ENCODE results near the gene TIMM44. TPM values are rescaled to one million over a fixed set of nuclear protein-coding genes. Genes with fewer than 3 reads are reported as not detected.

The TIMM44 gene
- total RNA-seq, 1 experiment from 2014 or later: 57.8 TPM

DNA sequence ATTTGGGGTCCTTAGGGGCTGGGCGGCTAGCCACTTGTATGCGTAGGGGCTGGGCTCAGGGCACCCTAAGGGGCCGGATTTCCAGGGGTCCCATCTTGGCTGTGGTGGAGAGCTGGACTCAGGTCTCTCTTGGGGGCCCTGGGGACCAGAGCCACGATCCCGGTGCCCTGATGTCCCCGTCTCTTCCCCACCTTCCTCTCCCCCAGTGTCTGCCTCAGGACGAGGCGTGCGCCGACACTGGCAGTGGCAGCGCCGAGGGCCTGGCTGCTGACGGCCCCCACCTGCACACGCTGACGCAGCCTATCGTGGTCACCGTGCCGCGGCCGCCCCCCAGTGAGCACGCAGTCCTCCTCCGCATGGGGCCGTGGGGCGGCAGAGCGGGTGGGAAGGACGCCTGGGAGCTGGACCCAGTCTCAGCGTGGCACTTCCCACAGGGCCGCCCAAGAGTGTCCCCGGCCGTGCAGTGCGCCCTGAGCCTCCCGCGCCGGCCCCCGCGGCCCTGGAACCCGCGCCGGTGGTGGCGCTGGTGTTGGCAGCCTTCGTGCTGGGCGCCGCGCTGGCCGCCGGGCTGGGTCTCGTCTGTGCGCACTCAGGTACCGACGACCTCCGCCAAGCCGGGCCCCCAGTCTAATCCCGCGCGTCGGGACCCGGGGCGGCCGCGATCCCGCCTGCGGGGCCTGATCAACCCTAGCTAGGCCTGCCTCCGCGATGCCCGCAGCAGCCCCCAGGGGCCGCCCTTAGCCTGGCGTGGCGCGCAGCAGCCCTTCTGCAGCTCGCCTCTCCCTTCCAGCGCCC lies 26.0 kb downstream of the TIMM44 start:
- H3K27me3 Mint-ChIP-seq (ENCODE audit: unreplicated experiment): no peaks in the 10 kb centered on the region
- H3K4me3 Mint-ChIP-seq (ENCODE audit: low read depth, unreplicated experiment): peak overlapping the region; percentile 65
- no peak overlapping the region for H3K27ac Mint-ChIP-seq (ENCODE audit: unreplicated experiment)

DNA sequence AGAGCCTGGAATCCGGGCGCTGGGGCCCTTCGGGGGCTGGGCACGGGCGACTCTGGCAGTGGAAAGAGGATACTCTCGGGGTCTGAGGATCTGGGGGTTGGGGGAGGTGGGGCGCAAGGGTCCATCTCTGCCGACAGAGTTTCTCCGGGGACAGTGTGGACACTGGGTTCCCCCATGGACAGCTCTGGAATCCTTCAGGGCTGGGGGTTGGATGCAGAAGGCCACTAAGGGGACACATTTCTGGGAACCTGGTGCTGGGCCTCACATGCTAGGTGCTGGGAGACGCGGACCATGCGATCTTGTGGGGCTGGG lies 26.6 kb downstream of the TIMM44 start:
- no TSS peak for BruUV-seq (replicated peaks)
- CTCF ChIA-PET: no interaction called here

More for the DNA sequence above, 26.0 kb downstream of the TIMM44 start:
- Mint-ChIP-seq H3K9me3 (ENCODE audit: low read depth, unreplicated experiment) (no peaks in the 10 kb centered on the region), H3K36me3 (ENCODE audit: insufficient read depth, unreplicated experiment) (peaks cover 41% of the 10 kb centered on the region), H3K4me1 (ENCODE audit: low read depth, unreplicated experiment) (peaks cover 8% of the 10 kb centered on the region)
- peak; percentile 62 for DNase-seq
- intact Hi-C loops (cut with micrococcal nuclease; ENCODE audit: unreplicated experiment): no loop called here
- TF ChIP-seq, protein P1, sequence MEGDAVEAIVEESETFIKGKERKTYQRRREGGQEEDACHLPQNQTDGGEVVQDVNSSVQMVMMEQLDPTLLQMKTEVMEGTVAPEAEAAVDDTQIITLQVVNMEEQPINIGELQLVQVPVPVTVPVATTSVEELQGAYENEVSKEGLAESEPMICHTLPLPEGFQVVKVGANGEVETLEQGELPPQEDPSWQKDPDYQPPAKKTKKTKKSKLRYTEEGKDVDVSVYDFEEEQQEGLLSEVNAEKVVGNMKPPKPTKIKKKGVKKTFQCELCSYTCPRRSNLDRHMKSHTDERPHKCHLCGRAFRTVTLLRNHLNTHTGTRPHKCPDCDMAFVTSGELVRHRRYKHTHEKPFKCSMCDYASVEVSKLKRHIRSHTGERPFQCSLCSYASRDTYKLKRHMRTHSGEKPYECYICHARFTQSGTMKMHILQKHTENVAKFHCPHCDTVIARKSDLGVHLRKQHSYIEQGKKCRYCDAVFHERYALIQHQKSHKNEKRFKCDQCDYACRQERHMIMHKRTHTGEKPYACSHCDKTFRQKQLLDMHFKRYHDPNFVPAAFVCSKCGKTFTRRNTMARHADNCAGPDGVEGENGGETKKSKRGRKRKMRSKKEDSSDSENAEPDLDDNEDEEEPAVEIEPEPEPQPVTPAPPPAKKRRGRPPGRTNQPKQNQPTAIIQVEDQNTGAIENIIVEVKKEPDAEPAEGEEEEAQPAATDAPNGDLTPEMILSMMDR (IDR thresholded peaks at IDR 0.05; ENCODE audit: unreplicated experiment): peak; percentile 62
- CTCF ChIA-PET: interaction anchor here (0.7 kb wide), 1 partner anchor 26 kb away, joined by 4 read pairs; the partner anchor contains the start of gene TIMM44
- no TSS peak for BruUV-seq (replicated peaks)

DNA sequence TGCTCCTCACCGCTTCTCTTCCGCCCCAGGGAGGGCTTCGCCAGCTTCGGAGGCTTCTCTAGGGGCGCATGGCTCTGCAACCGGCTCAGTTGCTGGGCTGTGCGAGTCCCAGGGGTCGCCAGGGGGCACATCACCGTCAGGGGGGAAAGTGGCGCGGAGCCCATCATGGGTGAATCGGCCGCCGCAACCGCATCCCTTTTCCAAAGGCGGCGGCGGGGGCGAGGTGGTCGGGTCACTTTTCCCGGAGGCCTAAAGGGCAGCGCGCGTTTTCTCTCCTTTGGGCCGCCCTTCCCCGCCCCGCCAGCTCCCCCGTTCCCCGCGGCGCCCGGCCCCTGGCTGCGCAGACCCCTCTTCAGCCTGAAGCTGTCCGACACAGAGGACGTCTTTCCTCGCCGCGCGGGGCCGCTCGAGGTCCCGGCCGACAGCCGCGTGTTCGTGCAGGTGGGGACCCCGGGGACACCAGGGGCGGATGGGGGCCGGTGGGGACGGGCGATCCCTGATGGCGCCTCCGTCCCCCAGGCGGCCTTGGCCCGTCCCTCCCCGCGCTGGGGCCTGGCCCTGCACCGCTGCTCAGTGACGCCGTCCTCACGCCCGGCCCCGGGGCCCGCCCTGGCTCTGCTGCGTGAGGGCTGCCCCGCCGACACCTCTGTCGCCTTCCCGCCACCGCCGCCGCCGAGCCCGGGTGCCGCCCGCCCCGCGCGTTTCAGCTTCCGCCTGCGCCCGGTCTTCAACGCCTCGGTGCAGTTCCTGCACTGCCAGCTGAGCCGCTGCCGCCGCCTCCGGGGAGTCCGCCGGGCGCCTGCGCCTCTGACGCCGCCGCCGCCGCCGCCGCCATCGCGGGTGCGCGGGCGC lies 27.1 kb downstream of the TIMM44 start:
- H3K27me3 Mint-ChIP-seq (ENCODE audit: unreplicated experiment): no peaks in the 10 kb centered on the region
- no peaks in the 10 kb centered on the region for H3K9me3 Mint-ChIP-seq (ENCODE audit: low read depth, unreplicated experiment)
- peak; percentile 30 for DNase-seq
- H3K4me3 Mint-ChIP-seq (ENCODE audit: low read depth, unreplicated experiment): peak overlapping the region; percentile 65
- no TSS peak for BruUV-seq (replicated peaks)
- H3K27ac Mint-ChIP-seq (ENCODE audit: unreplicated experiment): no peak overlapping the region
- peaks cover 8% of the 10 kb centered on the region for H3K4me1 Mint-ChIP-seq (ENCODE audit: low read depth, unreplicated experiment)
- TF ChIP-seq, protein P1 (IDR thresholded peaks at IDR 0.05; ENCODE audit: unreplicated experiment): no peak
- CTCF ChIA-PET: no interaction called here
- intact Hi-C loops (cut with micrococcal nuclease; ENCODE audit: unreplicated experiment): no loop called here
- H3K36me3 Mint-ChIP-seq (ENCODE audit: insufficient read depth, unreplicated experiment): peaks cover 48% of the 10 kb centered on the region

More for the DNA sequence above, 26.6 kb downstream of the TIMM44 start:
- H3K4me3 Mint-ChIP-seq (ENCODE audit: low read depth, unreplicated experiment): peak overlapping the region; percentile 65
- no peak overlapping the region for H3K27ac Mint-ChIP-seq (ENCODE audit: unreplicated experiment)
- intact Hi-C loops (cut with micrococcal nuclease; ENCODE audit: unreplicated experiment): no loop called here
- peaks cover 46% of the 10 kb centered on the region for H3K36me3 Mint-ChIP-seq (ENCODE audit: insufficient read depth, unreplicated experiment)
- no peaks in the 10 kb centered on the region for H3K9me3 Mint-ChIP-seq (ENCODE audit: low read depth, unreplicated experiment)
- H3K27me3 Mint-ChIP-seq (ENCODE audit: unreplicated experiment): no peaks in the 10 kb centered on the region
- H3K4me1 Mint-ChIP-seq (ENCODE audit: low read depth, unreplicated experiment): peaks cover 8% of the 10 kb centered on the region
- no peak for DNase-seq
- TF ChIP-seq, protein P1 (IDR thresholded peaks at IDR 0.05; ENCODE audit: unreplicated experiment): no peak

DNA sequence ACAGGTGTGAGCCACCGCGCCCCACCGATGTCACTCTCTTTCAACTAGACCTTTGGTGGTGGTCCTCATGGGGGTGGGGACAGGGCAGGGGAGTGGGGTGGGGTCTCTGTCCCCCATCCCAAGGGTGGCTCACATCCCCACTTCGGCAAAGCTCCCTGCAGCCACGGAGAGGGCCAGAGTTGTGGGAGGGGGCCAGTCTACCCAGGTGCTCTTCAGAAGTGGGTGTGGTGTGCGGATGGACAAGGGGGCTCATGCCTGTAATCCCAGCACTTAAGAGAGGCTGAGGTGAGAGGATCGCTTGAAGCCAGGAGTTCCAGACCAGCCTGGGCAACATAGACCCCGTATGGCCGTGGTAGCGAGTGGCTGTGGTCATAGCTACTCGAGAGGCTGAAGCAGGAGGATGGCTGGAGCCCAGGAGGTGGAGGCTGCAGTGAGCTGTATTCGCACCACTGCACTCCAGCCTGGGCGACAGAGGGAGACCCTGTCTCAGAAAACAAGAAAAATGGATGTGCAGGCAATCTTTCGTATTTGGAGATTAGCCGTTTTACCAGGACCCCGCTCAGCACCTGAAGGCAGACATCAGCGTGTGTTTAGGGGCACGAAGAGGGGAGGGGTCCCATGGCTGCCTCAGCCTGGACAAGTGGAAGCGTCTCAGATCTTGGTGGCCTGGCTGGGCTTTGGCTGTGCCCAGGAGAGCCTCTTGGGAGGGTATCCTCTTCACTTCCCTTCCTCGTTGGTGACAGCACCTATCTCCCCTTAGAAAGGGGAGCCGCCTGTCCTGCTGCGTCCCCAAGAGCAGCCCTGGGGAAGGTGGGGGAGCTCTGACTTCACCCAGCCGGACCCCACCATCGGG lies 28.0 kb downstream of the TIMM44 start:
- CTCF ChIA-PET: no interaction called here
- H3K27ac Mint-ChIP-seq (ENCODE audit: unreplicated experiment): no peak overlapping the region
- peaks cover 41% of the 10 kb centered on the region for H3K36me3 Mint-ChIP-seq (ENCODE audit: insufficient read depth, unreplicated experiment)
- no peaks in the 10 kb centered on the region for H3K27me3 Mint-ChIP-seq (ENCODE audit: unreplicated experiment)
- no peaks in the 10 kb centered on the region for H3K9me3 Mint-ChIP-seq (ENCODE audit: low read depth, unreplicated experiment)
- no TSS peak for BruUV-seq (replicated peaks)
- intact Hi-C loops (cut with micrococcal nuclease; ENCODE audit: unreplicated experiment): no loop called here
- peak overlapping the region; percentile 65 for H3K4me3 Mint-ChIP-seq (ENCODE audit: low read depth, unreplicated experiment)
- no peak for DNase-seq
- peaks cover 8% of the 10 kb centered on the region for H3K4me1 Mint-ChIP-seq (ENCODE audit: low read depth, unreplicated experiment)
- TF ChIP-seq, protein P1 (IDR thresholded peaks at IDR 0.05; ENCODE audit: unreplicated experiment): no peak

All from Calu3 (cell line).